ENCODE data around the gene ZRANB2.

DNA sequence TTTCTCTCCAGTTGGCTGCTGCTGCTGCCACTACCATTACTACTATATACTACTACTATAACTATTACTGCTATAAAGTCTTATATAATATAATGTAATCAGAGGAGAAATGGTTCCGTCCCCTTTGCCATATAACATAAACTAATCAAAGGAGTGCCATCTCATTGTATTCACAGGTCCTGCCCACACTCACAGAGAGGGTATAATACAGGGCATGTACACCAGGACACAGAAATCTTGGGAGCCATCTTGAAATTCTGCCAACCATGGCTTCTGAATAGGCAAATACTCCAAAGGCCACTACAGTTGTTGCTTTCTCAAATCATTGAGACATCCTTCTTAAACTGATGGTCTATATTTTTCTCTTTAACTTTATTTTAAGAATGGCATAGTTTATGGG, 6.9 kb upstream of the ZRANB2 start:
- TF ChIP-seq, protein P1, sequence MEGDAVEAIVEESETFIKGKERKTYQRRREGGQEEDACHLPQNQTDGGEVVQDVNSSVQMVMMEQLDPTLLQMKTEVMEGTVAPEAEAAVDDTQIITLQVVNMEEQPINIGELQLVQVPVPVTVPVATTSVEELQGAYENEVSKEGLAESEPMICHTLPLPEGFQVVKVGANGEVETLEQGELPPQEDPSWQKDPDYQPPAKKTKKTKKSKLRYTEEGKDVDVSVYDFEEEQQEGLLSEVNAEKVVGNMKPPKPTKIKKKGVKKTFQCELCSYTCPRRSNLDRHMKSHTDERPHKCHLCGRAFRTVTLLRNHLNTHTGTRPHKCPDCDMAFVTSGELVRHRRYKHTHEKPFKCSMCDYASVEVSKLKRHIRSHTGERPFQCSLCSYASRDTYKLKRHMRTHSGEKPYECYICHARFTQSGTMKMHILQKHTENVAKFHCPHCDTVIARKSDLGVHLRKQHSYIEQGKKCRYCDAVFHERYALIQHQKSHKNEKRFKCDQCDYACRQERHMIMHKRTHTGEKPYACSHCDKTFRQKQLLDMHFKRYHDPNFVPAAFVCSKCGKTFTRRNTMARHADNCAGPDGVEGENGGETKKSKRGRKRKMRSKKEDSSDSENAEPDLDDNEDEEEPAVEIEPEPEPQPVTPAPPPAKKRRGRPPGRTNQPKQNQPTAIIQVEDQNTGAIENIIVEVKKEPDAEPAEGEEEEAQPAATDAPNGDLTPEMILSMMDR (IDR thresholded peaks at IDR 0.05), result no peak
- no peak for TF ChIP-seq POLR2AphosphoS5 (IDR thresholded peaks at IDR 0.05)

Data from breast epithelium (tissue), 3 donors.